GM12892 (cell line): ENCODE measurements around the gene EDRF1.
"Not testable (repeated sequence)": the region's sequence is repeated elsewhere in the genome, so short reads cannot be mapped to it uniquely, and the experiment has no call there.

Experiments
- DNase-seq: peaks from one replicate; pipeline ENCODE4 v3.0.0; 2011; ENCODE audit not compliant: insufficient read length
- FAIRE-seq: peaks from 2 replicates; lab custom pipeline; 2011; peaks lifted over from hg19 to GRCh38; lab: Jason Lieb, UNC
- POLR2A ChIP-seq: IDR thresholded peaks from 2 replicates; pipeline ENCODE4 v1.6.1; 2011; ENCODE audit warnings: low read depth, low read length, control low read depth
- POLR2AphosphoS5 ChIP-seq: IDR thresholded peaks from 2 replicates; pipeline ENCODE4 v1.6.1; 2011; ENCODE audit warnings: low read depth, low read length, control low read depth
- TAF1 ChIP-seq: IDR thresholded peaks from 2 replicates; pipeline ENCODE4 v1.6.1; 2011; ENCODE audit warnings: low read depth, mild to moderate bottlenecking, control low read depth, low read length, borderline replicate concordance

Gene EDRF1

DNA sequence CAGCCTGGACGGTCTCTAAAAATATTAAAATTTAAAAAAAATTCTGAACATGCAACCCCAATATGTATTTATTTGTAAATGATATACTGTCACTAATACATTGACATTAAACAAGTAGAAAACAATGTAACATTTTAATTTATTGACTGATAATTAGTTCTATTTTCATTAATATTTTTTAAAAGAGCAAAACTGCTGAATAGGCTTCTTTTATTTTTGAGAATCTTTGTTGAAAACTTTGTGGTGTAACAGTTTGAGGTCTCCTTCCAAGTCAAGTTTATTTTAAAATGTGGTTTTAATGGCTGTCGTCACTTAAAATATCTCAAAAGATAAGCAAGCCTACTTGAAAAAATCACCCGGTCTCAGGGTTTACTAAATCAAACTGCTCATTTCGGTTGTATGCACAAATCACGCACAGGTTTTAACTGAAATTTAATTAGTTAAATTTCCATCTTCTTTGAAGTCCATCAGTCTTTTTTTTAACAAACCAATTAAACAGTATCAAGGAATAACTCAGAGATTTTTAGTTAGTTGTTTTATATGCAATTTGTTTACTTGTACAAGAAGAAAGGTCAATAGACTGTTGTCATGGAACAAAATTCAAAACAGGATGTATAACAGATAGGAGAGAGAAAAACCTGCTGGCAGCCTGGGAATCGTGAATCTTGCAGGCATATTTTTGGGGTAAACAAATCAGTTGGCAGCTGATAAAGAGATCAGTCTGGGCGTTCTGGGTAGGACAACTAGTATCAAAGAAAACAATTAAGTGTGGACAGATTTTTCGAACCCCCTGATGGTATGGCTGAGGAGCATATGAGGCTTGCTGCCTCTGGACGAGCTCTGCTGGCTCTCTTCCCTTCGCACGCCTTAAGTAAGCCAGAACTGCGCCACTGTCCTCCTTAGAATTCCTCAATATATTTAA is 9.7 kb upstream of the EDRF1 start:
- FAIRE-seq (no peak), DNase-seq (no peak)
- TF ChIP-seq TAF1 (no peak), POLR2A (no peak), POLR2AphosphoS5 (no peak)

DNA sequence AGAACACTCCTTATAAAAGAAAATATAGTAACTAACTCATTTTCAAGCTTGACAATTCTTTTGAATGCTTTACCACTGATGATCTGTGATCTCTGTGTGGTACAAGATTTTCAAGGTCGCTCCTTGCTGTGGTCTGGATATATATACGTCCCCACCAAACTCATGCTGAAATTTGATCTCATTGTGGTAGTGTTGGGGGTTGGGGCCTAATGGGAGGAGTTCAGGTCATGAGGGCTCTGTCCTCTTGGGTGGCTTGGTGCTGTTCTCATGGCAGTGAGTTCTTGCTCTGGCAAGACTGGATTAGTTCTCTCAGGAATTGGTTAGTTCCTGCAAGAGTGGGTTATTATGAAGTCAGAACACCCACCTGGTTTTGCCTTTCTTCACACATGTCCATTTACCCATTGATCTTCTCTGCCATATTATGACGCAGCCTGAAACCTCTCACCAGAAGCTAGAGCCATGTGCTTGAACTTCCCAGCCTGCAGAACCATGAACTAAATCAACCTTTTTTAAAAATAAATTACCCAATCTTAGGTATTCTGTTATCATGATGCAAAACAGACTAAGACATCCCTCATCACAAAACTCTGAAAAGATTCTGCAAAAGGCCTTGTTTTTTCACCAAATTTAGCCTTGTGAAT is 8.3 kb upstream of the EDRF1 start:
- TF ChIP-seq POLR2AphosphoS5 = no peak
- TF ChIP-seq POLR2A = no peak
- no peak for TF ChIP-seq TAF1
- DNase-seq (no peak), FAIRE-seq (no peak)

DNA sequence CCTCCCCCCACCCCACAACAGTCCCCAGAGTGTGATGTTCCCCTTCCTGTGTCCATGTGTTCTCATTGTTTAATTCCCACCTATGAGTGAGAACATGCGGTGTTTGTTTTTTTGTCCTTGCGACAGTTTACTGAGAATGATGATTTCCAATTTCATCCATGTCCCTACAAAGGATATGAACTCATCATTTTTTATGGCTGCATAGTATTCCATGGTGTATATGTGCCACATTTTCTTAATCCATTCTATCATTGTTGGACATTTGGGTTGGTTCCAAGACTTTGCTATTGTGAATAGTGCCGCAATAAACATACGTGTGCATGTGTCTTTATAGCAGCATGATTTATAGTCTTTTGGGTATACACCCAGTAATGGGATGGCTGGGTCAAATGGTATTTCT is 4.8 kb upstream of the EDRF1 start:
- not testable (repeated sequence) for FAIRE-seq, DNase-seq

DNA sequence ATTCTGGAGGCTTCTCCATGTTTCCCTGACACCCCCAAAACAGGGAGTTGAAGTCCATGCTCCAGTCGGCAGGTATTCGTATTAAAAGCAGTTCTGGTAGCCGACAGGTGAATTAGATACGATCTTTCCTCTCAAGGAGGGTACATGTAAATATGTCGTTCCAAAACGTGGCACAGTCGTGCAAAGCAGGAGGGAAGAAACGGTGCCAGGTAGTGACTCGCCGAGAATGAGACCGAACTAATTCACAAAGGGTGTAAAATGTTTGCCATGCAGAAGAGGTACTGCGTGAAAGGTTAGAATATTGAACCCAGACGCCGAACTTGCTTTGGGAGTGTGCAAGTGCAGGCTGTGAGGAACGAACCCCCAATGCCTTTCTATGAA is 483 bp downstream of the EDRF1 start:
- DNase-seq (no peak), FAIRE-seq (no peak)
- no peak for TF ChIP-seq POLR2A
- 0 out of 2 replicates have a peak, but pooled peaks have one; percentile 0 for TF ChIP-seq TAF1
- TF ChIP-seq POLR2AphosphoS5 = no peak

DNA sequence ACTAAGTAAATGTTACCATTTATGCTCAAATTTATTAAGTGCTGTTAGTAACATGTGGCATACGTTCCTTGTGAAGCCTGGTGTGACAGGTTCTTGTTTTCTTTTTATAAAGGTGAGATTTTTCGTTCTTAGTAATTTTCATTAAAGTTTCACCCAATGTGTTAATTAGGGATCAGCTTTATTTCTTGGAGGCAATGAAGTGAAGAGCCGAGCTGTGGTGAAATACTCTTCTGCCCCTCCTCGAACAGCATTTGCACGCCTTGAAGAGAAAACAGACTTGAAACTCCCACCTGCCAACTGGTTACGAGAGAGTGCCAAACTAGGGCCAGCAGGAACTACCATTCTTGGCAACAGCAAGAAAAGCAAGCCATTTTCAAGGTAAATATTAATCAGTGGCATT is 1.5 kb downstream of the EDRF1 start:
- DNase-seq (no peak), FAIRE-seq (no peak)
- no peak for TF ChIP-seq POLR2A
- TF ChIP-seq POLR2AphosphoS5 = no peak
- TF ChIP-seq TAF1 = no peak

DNA sequence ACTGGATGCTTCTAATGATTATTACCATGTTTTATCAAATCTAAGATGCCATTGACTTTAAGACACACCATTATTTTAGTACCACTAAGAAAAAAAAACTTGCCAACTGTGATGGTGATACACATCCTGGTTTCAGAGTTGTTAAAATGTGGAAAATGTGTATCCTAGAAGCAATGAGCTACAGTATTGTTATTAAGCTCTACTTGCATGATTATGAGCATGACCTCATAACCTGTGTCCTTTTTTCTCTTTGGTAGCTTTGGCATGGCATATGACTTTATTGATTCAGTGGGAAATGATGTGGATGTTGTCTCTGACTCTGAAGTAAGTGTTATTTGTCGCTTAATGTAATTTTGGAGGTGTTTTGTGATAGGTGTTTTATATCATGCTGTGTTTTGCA is 3.3 kb downstream of the EDRF1 start:
- FAIRE-seq (no peak), DNase-seq (no peak)
- TF ChIP-seq TAF1 = no peak
- no peak for TF ChIP-seq POLR2AphosphoS5
- TF ChIP-seq POLR2A = no peak

DNA sequence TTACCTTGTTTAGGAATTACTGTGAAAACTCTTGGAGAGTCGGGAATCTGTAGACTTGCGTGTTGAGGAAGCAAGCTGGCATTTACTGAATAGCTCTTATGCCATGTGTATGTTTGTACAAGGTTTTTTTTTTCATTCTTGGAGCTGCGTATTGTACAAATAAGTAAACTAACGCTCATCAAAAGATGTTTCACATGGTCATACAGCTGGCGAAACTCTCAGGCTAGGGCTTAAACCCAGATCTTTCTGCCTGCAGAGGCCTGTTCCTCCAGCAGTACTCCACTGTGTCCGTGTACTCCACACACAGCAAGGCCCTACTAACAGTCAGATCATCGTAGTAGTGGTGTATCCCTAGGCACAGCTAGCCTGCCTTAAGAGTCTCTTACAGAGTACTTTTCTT is 7.4 kb downstream of the EDRF1 start:
- no peak for FAIRE-seq
- DNase-seq = no peak
- TF ChIP-seq TAF1 (no peak), POLR2A (no peak), POLR2AphosphoS5 (no peak)

DNA sequence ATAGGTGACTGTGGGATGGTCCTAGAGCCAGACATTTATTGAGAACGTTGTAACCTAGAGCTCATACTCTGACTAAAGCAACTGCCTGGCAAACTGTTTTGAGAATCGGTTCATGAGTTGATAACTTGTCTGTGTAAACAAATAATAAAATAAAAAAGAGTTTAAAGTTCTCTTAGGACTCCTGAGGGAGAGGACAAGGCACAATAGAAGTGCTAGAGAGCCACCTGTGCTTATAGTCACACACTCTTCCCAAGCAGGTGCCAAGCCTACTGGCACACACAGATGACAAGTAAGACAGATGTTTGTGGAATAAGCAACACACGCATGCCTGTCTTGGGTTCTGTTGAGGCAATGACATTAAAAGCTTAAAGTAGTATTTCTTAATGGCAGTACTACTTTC is 7.9 kb downstream of the EDRF1 start:
- DNase-seq (no peak), FAIRE-seq (no peak)
- TF ChIP-seq POLR2AphosphoS5 = no peak
- TF ChIP-seq TAF1 = no peak
- TF ChIP-seq POLR2A = no peak

DNA sequence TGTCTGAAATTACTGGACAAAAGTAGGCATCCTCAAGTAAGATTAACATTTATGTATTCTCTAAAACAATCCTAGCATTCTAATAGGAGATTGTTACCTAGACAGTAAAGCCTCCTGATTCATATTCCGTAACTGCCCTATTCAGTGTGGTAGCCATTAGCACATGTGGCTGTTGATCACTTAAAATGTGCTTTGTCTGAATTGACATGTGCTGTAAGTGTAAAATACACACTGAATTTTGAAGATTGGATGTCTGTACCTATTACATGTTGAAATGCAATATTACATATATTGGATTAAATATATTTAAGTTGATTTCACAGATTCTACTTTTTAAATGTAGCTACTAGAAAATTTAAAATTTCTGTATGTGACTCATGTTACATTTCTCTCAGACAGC is 14.6 kb downstream of the EDRF1 start:
- no peak for DNase-seq
- TF ChIP-seq POLR2A = no peak
- TF ChIP-seq POLR2AphosphoS5 = no peak
- no peak for TF ChIP-seq TAF1
- FAIRE-seq = no peak

DNA sequence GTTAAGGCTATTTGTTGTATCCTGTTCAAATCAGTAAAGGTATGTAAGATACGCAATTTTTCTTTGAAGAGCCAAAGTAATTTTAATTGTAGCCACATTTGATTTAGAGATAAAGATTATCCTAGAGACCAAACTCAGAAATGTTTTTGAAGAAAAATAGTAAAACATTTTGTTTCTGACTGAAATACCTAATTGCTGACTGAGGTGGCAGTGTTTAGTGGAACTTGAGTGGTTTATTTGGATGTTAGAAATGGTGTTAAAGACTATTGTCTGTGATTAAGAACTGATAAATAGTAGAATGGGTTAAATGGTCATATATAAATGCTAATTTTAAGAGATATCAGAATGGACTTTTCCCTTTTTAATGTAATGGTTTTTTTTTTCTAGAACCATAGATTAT is 15.3 kb downstream of the EDRF1 start:
- FAIRE-seq = no peak

DNA sequence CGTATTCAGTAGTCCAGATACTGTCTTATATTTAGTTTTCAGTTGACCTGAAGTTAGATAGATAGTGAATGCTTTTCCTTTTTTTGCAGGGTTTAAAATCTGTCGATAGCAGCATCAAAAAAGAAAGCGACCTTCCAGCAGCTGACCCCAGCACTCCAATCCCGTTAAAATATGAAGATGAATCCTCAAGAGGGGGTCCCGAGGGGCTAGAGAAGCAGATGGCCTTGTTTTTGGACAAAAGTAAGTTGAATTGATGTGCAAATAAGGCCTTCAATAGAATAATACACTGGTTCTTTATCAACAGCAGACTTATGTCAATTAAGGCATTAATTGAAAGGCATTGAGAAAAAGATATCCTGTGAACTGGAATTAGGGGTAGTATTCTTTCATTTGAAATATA is 18.7 kb downstream of the EDRF1 start:
- FAIRE-seq (no peak), DNase-seq (no peak)
- TF ChIP-seq TAF1 (no peak), POLR2A (no peak), POLR2AphosphoS5 (no peak)

More for the DNA sequence above, 15.3 kb downstream of the EDRF1 start:
- no peak for DNase-seq
- TF ChIP-seq POLR2AphosphoS5 (no peak), POLR2A (no peak), TAF1 (no peak)
